Heart left ventricle (tissue), 13 donors: ENCODE measurements around the gene CENPL.
"Not testable (repeated sequence)": the region's sequence is repeated elsewhere in the genome, so short reads cannot be mapped to it uniquely, and the experiment has no call there.

Source experiments
- CTCF ChIP-seq, 12 donors: fragments of 200-600 bp; sonication (generic) in 4 of 12; IDR thresholded peaks; one replicate each; pipeline versions ENCODE4 v1.5.0 to v1.8.0; 2018 to 2022; ENCODE audit warnings: antibody characterized with exemption in 12 of 12, mild to moderate bottlenecking in 5 of 12
- POLR2A ChIP-seq, 2 donors: fragments of 450-650 bp; IDR thresholded peaks; one replicate each; pipeline ENCODE4 v1.6.1; 2017; ENCODE audit warnings: antibody characterized with exemption in 2 of 2, mild to moderate bottlenecking in 2 of 2, moderate library complexity in 2 of 2
- donor health status: ischemic (EF 13 %, LVEDD 7.1; RV severe dilation, severe dysfunction).
- donor health status: DM: no; HTN: yes; CAD: no.
- donor health status: DM: no; HTN: no; CAD: no.
- donor health status: ischemic (EF 25% LVEDD 6.9; RV normal size, moderate dysfunction).
- donor health status: ischemic (EF 25% LVEDD 5.7; RV mildly dilated, moderate dysfunction).
- donor health status: ischemic (EF 35%, LVEDD 5.7; RV mildly dilated, moderate dysfunction).
- donor health status: nonischemic (EF 11% LVEDD 7.7; RV severe dilation, severe dysfunction).
- donor health status: DM: yes; HTN: yes; CAD: no.
- donor health status: PGD.
- donor health status: ischemic (EF 29% LVEDD 5.4; RV normal size, mild dysfunction).
- donor health status: nonischemic (EF 23%, LVEDD 6.1; RV moderate dilation, normal function).

- TF ChIP-seq CTCF, POLR2A (IDR thresholded peaks at IDR 0.05): not testable (repeated sequence)
Observed at GRCh38 chr1:173770330-173770729, 54.4 kb downstream of the CENPL start.
